Fibroblast of lung (primary cell): ENCODE results near the gene CEBPE. TPM values are rescaled to one million over a fixed set of nuclear protein-coding genes. Genes with fewer than 3 reads are reported as not detected.

ENCODE experiments used
- DNase-seq, 2 donors: peaks; one replicate each; pipeline versions ENCODE4 v3.0.0 to v3.0.0-alpha.2; 2010; ENCODE audit warnings: low read depth in 2 of 2
- H2AFZ ChIP-seq: 2 replicates; pipeline ENCODE4 v1.5.1; 2012; ENCODE audit warnings: low read length, control low read depth, inconsistent platforms
- H3K27ac ChIP-seq: 2 replicates; pipeline ENCODE4 v1.5.1; 2011; ENCODE audit warnings: low read length, control low read depth; ENCODE audit not compliant: insufficient read depth
- H3K27me3 ChIP-seq: 2 replicates; pipeline ENCODE4 v1.5.1; 2011; ENCODE audit warnings: mild to moderate bottlenecking, low read length; ENCODE audit not compliant: control insufficient read depth, insufficient read depth
- H3K36me3 ChIP-seq: 2 replicates; pipeline ENCODE4 v1.5.1; 2011; ENCODE audit warnings: low read length; ENCODE audit not compliant: control insufficient read depth, insufficient read depth
- H3K4me1 ChIP-seq: 2 replicates; pipeline ENCODE4 v1.5.1; 2011; ENCODE audit warnings: low read length; ENCODE audit not compliant: control insufficient read depth, insufficient read depth; ENCODE audit errors: extremely low read depth
- H3K4me2 ChIP-seq: 2 replicates; pipeline ENCODE4 v1.5.1; 2011; ENCODE audit warnings: low read length, control low read depth; ENCODE audit not compliant: insufficient read depth; ENCODE audit errors: extremely low read depth
- H3K4me3 ChIP-seq, 4 experiments: fragments of 200-600 bp in 1 of 4; sonication (generic) in 1 of 4; replicated peaks in 1 of 4; 2 replicates each; pipeline ENCODE4 v1.5.1; 2011 to 2016; ENCODE audit warnings: low read length in 4 of 4, low read depth in 3 of 4, mild to moderate bottlenecking in 3 of 4, control low read depth in 2 of 4, inconsistent platforms in 1 of 4, mixed read lengths in 1 of 4; ENCODE audit not compliant: insufficient read depth in 1 of 4; ENCODE audit errors: control extremely low read depth in 1 of 4
- H3K79me2 ChIP-seq: 2 replicates; pipeline ENCODE4 v1.5.1; 2012; ENCODE audit warnings: mild to moderate bottlenecking, low read length, inconsistent platforms; ENCODE audit not compliant: control insufficient read depth, insufficient read depth
- H3K9ac ChIP-seq: 2 replicates; pipeline ENCODE4 v1.5.1; 2011; ENCODE audit warnings: mild to moderate bottlenecking, low read length, control low read depth; ENCODE audit not compliant: insufficient read depth
- H3K9me3 ChIP-seq: 2 replicates; pipeline ENCODE4 v1.5.1; 2012; ENCODE audit warnings: low read depth, low read length; ENCODE audit not compliant: control insufficient read depth, insufficient read depth
- H4K20me1 ChIP-seq: 2 replicates; pipeline ENCODE4 v1.5.1; 2011; ENCODE audit warnings: low read length; ENCODE audit not compliant: control insufficient read depth, insufficient read depth; ENCODE audit errors: extremely low read depth
- CTCF ChIP-seq, 2 donors: IDR thresholded peaks in 1 of 2; conservative IDR thresholded peaks in 1 of 2; 1 replicate in 1 of 2; 2 replicates in 1 of 2; pipeline ENCODE4 v1.5.1; 2011 to 2012; ENCODE audit warnings: low read length in 2 of 2, control low read depth in 1 of 2, inconsistent platforms in 1 of 2, low read depth in 1 of 2, mild to moderate bottlenecking in 1 of 2
- EZH2 ChIP-seq: IDR thresholded peaks from 2 replicates; pipeline ENCODE4 v1.5.1; 2012; ENCODE audit warnings: low read length, control low read depth, mild to moderate bottlenecking; ENCODE audit errors: missing control alignments
- polyA plus RNA-seq, 2 donors: library from polyadenylated mRNA; depleted of rRNA in 1 of 2; stranded (reverse) in 1 of 2; unstranded in 1 of 2; fragments of >200 nt; gene quantifications; 2 replicates each; pipeline ENCODE4 v1.2.1, GENCODE V29; 2011 to 2012; ENCODE audit warnings: missing spikeins in 1 of 2
- total RNA-seq: library from RNA; depleted of rRNA; stranded (reverse); fragments of >200 nt; gene quantifications from 2 replicates; pipeline ENCODE4 v1.2.1, GENCODE V29; 2014

Gene CEBPE
- total and polyA plus RNA-seq, 2 donors (not counting 1 experiment from before 2014, with no cell fraction given) = not detected

GRCh38 chr14:23159532-23159931, 40.5 kb upstream of the CEBPE start:
- Histone ChIP-seq H4K20me1 (no peaks in the 10 kb centered on the region), H3K4me3 (no peak overlapping the region), H3K4me2 (no peak overlapping the region), H3K79me2 (no peaks in the 10 kb centered on the region), H3K4me1 (peaks cover 5% of the 10 kb centered on the region), H2AFZ (no peak overlapping the region), H3K36me3 (no peaks in the 10 kb centered on the region), H3K27ac (no peak overlapping the region), H3K9ac (no peak overlapping the region), H3K27me3 (no peaks in the 10 kb centered on the region), H3K9me3 (no peaks in the 10 kb centered on the region)
- DNase-seq = peak in 1 of 2 donors; percentile 31
- TF ChIP-seq CTCF (conservative IDR thresholded peaks at IDR 0.05 in 1 of 2, IDR thresholded peaks at IDR 0.05 in 1 of 2; ENCODE audit: low read depth in 1 of 2, low read length in 2 of 2) (no peak), EZH2 (no peak)

- Histone ChIP-seq H3K27ac (no peak overlapping the region), H3K27me3 (no peaks in the 10 kb centered on the region), H3K36me3 (no peaks in the 10 kb centered on the region), H4K20me1 (no peaks in the 10 kb centered on the region), H3K9me3 (no peaks in the 10 kb centered on the region), H3K4me2 (no peak overlapping the region), H3K4me1 (peaks cover 9% of the 10 kb centered on the region), H3K4me3 (no peak overlapping the region), H2AFZ (no peak overlapping the region), H3K79me2 (no peaks in the 10 kb centered on the region), H3K9ac (no peak overlapping the region)
- TF ChIP-seq CTCF (conservative IDR thresholded peaks at IDR 0.05 in 1 of 2, IDR thresholded peaks at IDR 0.05 in 1 of 2; ENCODE audit: low read depth in 1 of 2, low read length in 2 of 2) (no peak), EZH2 (no peak)
- DNase-seq = peak in 1 of 2 donors; percentile 49
These were observed 39.7 kb upstream of the CEBPE start for GRCh38 chr14:23158779-23159178.

GRCh38 chr14:23154964-23155587, 36.0 kb upstream of the CEBPE start:
- no peaks in the 10 kb centered on the region for H3K9me3 ChIP-seq

More at GRCh38 chr14:23154964-23155587, 36.0 kb upstream of the CEBPE start:
- Histone ChIP-seq H3K27me3 (no peaks in the 10 kb centered on the region), H3K4me3 (peak overlapping the region in 2 of 4 experiments; percentile 0 to 44), H3K4me2 (peak overlapping the region; percentile 18), H3K79me2 (no peaks in the 10 kb centered on the region), H3K27ac (peak overlapping the region; percentile 67), H3K36me3 (no peaks in the 10 kb centered on the region), H2AFZ (peak overlapping the region; percentile 57), H3K9ac (no peak overlapping the region), H3K4me1 (peaks cover 6% of the 10 kb centered on the region), H4K20me1 (no peaks in the 10 kb centered on the region)
- DNase-seq = peak; percentile 91 to 95
- TF ChIP-seq CTCF (conservative IDR thresholded peaks at IDR 0.05 in 1 of 2, IDR thresholded peaks at IDR 0.05 in 1 of 2; ENCODE audit: low read depth in 1 of 2, low read length in 2 of 2) = no peak
- TF ChIP-seq EZH2 = no peak
